Gastrocnemius medialis (tissue), 4 donors: ENCODE data around the gene CNGA2. TPM values are rescaled to one million over a fixed set of nuclear protein-coding genes. Genes with fewer than 3 reads are reported as not detected.

Source experiments
- ATAC-seq, 2 donors: fragments of 150-250 bp; one replicate each; pipeline ENCODE4 v1.9.1; 2016
- DNase-seq, 2 donors: peaks; one replicate each; pipeline ENCODE4 v3.0.0-alpha.2; 2019
- H3K27ac ChIP-seq, 4 donors: fragments of 200-600 bp; sonication (generic); 1 replicate in 1 of 4; 2 replicates in 3 of 4; pipeline ENCODE4 v1.5.1; 2016 to 2018; ENCODE audit warnings: mild to moderate bottlenecking in 2 of 4, moderate library complexity in 1 of 4
- H3K27me3 ChIP-seq, 3 donors: fragments of 200-600 bp; sonication (generic) in 2 of 3; 1 replicate in 1 of 3; 2 replicates in 2 of 3; pipeline versions ENCODE4 v1.5.1 to v1.6.0; 2016 to 2019; ENCODE audit warnings: mild to moderate bottlenecking in 1 of 3, moderate library complexity in 1 of 3
- H3K36me3 ChIP-seq, 2 donors: fragments of 200-600 bp; sonication (generic) in 1 of 2; one replicate each; pipeline ENCODE4 v1.5.1; 2017 to 2018
- H3K4me1 ChIP-seq, 2 donors: fragments of 200-600 bp; sonication (generic) in 1 of 2; one replicate each; pipeline ENCODE4 v1.5.1; 2016 to 2017; ENCODE audit warnings: mild to moderate bottlenecking in 2 of 2
- H3K4me3 ChIP-seq, 4 donors: fragments of 200-600 bp; sonication (generic) in 3 of 4; 1 replicate in 1 of 4; 2 replicates in 3 of 4; pipeline ENCODE4 v1.5.1; 2016 to 2019; ENCODE audit warnings: mild to moderate bottlenecking in 2 of 4
- H3K9me3 ChIP-seq, 3 donors: fragments of 200-600 bp; sonication (generic) in 2 of 3; 1 replicate in 1 of 3; 2 replicates in 2 of 3; pipeline ENCODE4 v1.5.1; 2016 to 2019
- CTCF ChIP-seq, 5 experiments: fragments of 450-650 bp in 3 of 5; fragments of 200-600 bp in 2 of 5; sonication (generic) in 2 of 5; IDR thresholded peaks in 4 of 5; conservative IDR thresholded peaks in 1 of 5; 1 replicate in 4 of 5; 2 replicates in 1 of 5; pipeline ENCODE4 v1.5.1; 2016 to 2019; ENCODE audit warnings: antibody characterized with exemption in 5 of 5, mild to moderate bottlenecking in 3 of 5, moderate library complexity in 3 of 5
- POLR2A ChIP-seq, 2 donors: fragments of 450-650 bp; IDR thresholded peaks; one replicate each; pipeline ENCODE4 v1.6.1; 2017; ENCODE audit warnings: antibody characterized with exemption in 2 of 2, mild to moderate bottlenecking in 2 of 2, moderate library complexity in 2 of 2
- in situ Hi-C, 4 donors: fragments of 200-750 bp; cut with MboI; loops; one replicate each; pipeline versions ENCODE4 v1.15.0 to v1.8.0; 2017; ENCODE audit warnings: low sequenced_read_pairs in 4 of 4
- intact Hi-C: fragments of 100-400 bp; cut with DNase I; formaldehyde crosslinking; loops from one replicate; pipeline ENCODE4 v1.15.1; 2023; ENCODE audit warnings: low total_unique reads
- total RNA-seq, 4 donors: library from RNA; depleted of rRNA; stranded (reverse); fragments of >200 nt; gene quantifications; one replicate each; pipeline versions ENCODE4 v1.1.0 to v1.2.3, GENCODE V29; 2016

CNGA2 gene
- total RNA-seq, 4 donors from 2014 or later: not detected

GRCh38 chrX:151741606-151742005, 7.1 kb downstream of the CNGA2 start:
- Histone ChIP-seq H3K36me3 (no peaks in the 10 kb centered on the region), H3K4me3 (no peak overlapping the region), H3K27me3 (no peaks in the 10 kb centered on the region), H3K4me1 (no peaks in the 10 kb centered on the region), H3K27ac (no peak overlapping the region), H3K9me3 (no peaks in the 10 kb centered on the region)
- intact Hi-C loops: no loop called here
- TF ChIP-seq POLR2A (IDR thresholded peaks at IDR 0.05) (no peak), CTCF (IDR thresholded peaks at IDR 0.05 in 4 of 5, conservative IDR thresholded peaks at IDR 0.05 in 1 of 5) (no peak)
- ATAC-seq (no peak), DNase-seq (no peak)
- in situ Hi-C loops: no loop called here

DNA sequence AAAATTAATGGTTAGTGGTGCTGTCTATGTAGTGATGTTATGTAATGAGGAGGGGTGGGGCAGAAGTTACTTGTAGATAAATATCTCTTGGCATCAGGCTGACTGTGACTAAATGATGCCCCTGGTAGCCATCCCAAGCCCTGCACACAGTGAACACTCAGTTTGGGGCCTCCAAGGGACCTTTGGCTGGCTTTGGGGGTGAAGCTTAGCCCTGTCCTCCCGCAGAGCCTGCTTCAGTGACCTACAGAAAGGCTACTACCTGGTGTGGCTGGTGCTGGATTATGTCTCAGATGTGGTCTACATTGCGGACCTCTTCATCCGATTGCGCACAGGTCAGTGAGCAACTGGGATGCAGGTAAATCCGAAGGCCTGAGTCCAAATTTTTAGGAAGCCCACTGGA, 7.8 kb downstream of the CNGA2 start:
- Histone ChIP-seq H3K4me3 (no peak overlapping the region), H3K4me1 (no peaks in the 10 kb centered on the region), H3K27ac (no peak overlapping the region), H3K27me3 (no peaks in the 10 kb centered on the region), H3K9me3 (no peaks in the 10 kb centered on the region), H3K36me3 (no peaks in the 10 kb centered on the region)
- in situ Hi-C loops: no loop called here
- TF ChIP-seq POLR2A (IDR thresholded peaks at IDR 0.05) (no peak), CTCF (IDR thresholded peaks at IDR 0.05 in 4 of 5, conservative IDR thresholded peaks at IDR 0.05 in 1 of 5) (no peak)
- ATAC-seq (no peak), DNase-seq (no peak)
- intact Hi-C loops: no loop called here

DNA sequence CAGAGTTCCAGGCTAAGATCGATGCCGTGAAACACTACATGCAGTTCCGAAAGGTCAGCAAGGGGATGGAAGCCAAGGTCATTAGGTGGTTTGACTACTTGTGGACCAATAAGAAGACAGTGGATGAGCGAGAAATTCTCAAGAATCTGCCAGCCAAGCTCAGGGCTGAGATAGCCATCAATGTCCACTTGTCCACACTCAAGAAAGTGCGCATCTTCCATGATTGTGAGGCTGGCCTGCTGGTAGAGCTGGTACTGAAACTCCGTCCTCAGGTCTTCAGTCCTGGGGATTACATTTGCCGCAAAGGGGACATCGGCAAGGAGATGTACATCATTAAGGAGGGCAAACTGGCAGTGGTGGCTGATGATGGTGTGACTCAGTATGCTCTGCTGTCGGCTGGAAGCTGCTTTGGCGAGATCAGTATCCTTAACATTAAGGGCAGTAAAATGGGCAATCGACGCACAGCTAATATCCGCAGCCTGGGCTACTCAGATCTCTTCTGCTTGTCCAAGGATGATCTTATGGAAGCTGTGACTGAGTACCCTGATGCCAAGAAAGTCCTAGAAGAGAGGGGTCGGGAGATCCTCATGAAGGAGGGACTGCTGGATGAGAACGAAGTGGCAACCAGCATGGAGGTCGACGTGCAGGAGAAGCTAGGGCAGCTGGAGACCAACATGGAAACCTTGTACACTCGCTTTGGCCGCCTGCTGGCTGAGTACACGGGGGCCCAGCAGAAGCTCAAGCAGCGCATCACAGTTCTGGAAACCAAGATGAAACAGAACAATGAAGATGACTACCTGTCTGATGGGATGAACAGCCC, 9.3 kb downstream of the CNGA2 start:
- Histone ChIP-seq H3K4me1 (no peaks in the 10 kb centered on the region), H3K27me3 (no peaks in the 10 kb centered on the region), H3K9me3 (no peaks in the 10 kb centered on the region), H3K27ac (no peak overlapping the region), H3K36me3 (no peaks in the 10 kb centered on the region), H3K4me3 (no peak overlapping the region)
- DNase-seq (no peak), ATAC-seq (no peak)
- in situ Hi-C loops (no loop called here), intact Hi-C loops (no loop called here)
- TF ChIP-seq POLR2A (IDR thresholded peaks at IDR 0.05) (no peak), CTCF (IDR thresholded peaks at IDR 0.05 in 4 of 5, conservative IDR thresholded peaks at IDR 0.05 in 1 of 5) (no peak)

DNA sequence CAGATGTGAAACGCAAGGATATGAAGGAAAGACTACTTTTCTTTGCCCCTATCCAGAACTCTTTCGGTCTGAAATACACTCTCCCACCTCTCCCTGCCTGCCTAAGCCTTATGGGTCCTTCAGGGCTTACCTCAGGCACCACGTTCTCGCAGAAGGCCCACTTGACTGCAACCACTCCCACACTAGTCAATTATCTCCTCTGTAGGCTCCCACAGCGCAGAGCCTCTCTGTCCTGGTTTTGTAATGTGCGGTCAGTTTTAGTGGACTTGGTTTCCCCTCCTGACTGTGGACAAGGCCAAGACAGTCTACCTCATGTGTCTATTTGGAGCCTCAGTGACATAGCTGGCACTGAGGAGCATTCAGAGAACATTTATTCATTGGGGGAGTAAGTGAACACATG, 11.1 kb downstream of the CNGA2 start:
- no peaks in the 10 kb centered on the region for H3K36me3 ChIP-seq
- H3K9me3 ChIP-seq: no peaks in the 10 kb centered on the region
- no peak overlapping the region for H3K4me3 ChIP-seq
- no peaks in the 10 kb centered on the region for H3K4me1 ChIP-seq
- intact Hi-C loops: no loop called here
- no peak overlapping the region for H3K27ac ChIP-seq
- H3K27me3 ChIP-seq: no peaks in the 10 kb centered on the region
- ATAC-seq: no peak
- in situ Hi-C loops: no loop called here
- DNase-seq: no peak
- no peak for TF ChIP-seq CTCF (IDR thresholded peaks at IDR 0.05 in 4 of 5, conservative IDR thresholded peaks at IDR 0.05 in 1 of 5)
- no peak for TF ChIP-seq POLR2A (IDR thresholded peaks at IDR 0.05)

DNA sequence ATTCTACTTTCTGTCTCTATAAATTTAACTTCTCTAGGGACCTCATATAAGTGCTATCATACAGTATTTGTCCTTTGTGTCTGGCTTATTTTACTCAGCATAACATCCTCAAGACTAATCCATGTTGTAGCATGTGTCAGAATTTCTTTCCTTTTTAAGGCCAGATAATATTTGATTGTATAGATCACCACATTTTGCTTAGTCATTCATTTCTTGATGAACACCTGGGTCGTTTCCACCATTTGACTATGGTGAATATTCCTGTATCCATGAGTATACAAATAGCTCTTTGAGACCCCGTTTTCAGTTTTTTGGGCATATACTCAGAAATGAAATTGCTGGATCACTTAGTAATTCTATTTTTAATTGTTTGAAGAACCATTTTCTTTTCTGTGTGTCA, 12.0 kb downstream of the CNGA2 start:
- no peaks in the 10 kb centered on the region for H3K27me3 ChIP-seq

More for the DNA sequence above, 12.0 kb downstream of the CNGA2 start:
- in situ Hi-C loops: no loop called here
- Histone ChIP-seq H3K36me3 (no peaks in the 10 kb centered on the region), H3K27ac (no peak overlapping the region), H3K4me1 (no peaks in the 10 kb centered on the region), H3K4me3 (no peak overlapping the region), H3K9me3 (no peaks in the 10 kb centered on the region)
- ATAC-seq (no peak), DNase-seq (no peak)
- intact Hi-C loops: no loop called here
- TF ChIP-seq POLR2A (IDR thresholded peaks at IDR 0.05): no peak
- no peak for TF ChIP-seq CTCF (IDR thresholded peaks at IDR 0.05 in 4 of 5, conservative IDR thresholded peaks at IDR 0.05 in 1 of 5)
